AG09309 (cell line): ENCODE data around the gene SCAANT1.

Experiments
- DNase-seq: peaks from one replicate; pipeline ENCODE4 v3.0.0-alpha.2; 2010; ENCODE audit warnings: low read depth
- H3K4me3 ChIP-seq: 2 replicates; pipeline ENCODE4 v1.5.1; 2011; ENCODE audit warnings: mild to moderate bottlenecking, low read depth, low read length, moderate library complexity; ENCODE audit not compliant: control insufficient read depth
- TF ChIP-seq, protein P1 (sequence below): IDR thresholded peaks from 2 replicates; pipeline ENCODE4 v1.5.1; 2011; ENCODE audit warnings: mild to moderate bottlenecking, low read depth, low read length, inconsistent platforms; ENCODE audit not compliant: insufficient read depth, control insufficient read depth; ENCODE audit errors: missing control alignments

Gene SCAANT1

DNA sequence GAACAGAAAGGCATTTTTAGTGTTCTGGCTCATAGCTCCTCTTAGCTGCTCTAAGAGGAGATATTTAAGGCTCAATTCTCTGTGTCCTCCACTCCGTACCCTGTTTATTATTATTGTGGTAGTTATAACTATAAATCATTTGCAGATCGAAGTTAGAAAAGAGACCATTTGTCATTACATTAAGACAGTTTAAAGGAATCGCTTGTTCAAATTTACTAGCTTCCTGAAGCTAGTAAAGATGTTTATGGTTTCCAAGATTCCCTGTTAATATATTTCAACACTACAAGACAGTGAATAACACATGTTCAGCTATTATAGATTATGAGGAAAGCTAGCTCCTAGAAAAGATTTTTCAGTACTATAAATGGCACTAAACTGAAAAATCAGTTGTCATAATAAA lies 35.9 kb downstream of the SCAANT1 start:
- DNase-seq, result peak; percentile 16
- TF ChIP-seq, protein P1, sequence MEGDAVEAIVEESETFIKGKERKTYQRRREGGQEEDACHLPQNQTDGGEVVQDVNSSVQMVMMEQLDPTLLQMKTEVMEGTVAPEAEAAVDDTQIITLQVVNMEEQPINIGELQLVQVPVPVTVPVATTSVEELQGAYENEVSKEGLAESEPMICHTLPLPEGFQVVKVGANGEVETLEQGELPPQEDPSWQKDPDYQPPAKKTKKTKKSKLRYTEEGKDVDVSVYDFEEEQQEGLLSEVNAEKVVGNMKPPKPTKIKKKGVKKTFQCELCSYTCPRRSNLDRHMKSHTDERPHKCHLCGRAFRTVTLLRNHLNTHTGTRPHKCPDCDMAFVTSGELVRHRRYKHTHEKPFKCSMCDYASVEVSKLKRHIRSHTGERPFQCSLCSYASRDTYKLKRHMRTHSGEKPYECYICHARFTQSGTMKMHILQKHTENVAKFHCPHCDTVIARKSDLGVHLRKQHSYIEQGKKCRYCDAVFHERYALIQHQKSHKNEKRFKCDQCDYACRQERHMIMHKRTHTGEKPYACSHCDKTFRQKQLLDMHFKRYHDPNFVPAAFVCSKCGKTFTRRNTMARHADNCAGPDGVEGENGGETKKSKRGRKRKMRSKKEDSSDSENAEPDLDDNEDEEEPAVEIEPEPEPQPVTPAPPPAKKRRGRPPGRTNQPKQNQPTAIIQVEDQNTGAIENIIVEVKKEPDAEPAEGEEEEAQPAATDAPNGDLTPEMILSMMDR, result no peak
- no peak overlapping the region for H3K4me3 ChIP-seq

- DNase-seq, result no peak
- no peak overlapping the region for H3K4me3 ChIP-seq
- TF ChIP-seq, protein P1, result no peak
Measured at GRCh38 chr3:63875510-63875909, 36.7 kb downstream of the SCAANT1 start.

DNA sequence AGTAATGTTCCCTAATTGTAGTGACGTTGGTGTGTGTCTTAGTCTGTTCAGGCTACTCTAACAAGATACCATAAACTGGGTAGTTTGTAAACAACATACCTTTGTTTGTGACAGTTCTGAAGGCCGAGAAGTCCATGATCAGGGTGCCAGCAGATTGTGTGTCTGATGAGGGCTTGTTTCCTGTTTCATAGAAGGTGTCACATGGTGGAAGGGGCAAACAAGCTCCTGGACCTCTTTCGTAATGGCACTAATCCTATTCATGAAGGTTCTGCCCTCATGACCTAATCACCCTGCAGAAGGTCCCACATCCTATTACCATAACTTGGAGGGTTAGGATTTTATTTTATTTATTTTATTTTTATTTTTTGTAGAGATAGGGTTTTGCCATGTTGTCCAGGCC lies 37.4 kb downstream of the SCAANT1 start:
- DNase-seq, result no peak
- TF ChIP-seq, protein P1, result no peak

DNA sequence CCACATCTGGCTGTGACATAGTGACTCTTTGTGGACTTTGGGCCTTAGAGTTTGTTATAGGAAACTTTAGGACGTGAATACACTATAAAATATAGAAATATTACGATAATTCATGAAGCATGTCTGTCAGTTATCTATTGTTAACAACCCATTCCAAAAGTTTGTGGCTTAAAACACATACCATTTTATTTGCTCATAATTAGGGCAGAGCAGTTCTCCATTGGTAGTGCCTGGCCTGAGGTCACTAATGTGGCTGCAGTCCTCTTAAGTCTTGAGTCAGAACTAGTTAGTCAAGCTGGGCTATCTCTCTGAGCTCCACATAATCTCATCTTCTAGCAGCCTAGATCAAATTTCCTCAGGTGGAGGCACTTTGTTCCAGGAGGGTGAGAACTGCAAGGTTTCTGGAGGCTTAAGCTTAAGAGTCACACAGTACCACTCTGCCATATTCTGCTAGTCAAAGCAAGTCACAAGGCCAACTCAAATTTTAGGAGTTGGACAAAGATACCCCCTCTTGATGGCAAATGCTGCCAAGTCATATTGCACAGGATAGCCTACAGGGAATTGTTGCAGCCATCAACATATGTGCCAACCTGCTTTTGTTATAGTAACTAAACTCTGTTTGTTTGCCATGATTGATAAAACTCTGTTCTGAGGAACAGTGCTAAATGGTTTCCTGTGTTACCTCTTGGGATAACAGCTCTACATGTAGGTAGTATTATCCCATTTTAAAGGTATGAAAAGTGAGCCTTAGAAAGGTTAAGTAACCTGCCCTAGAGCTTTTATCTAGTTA lies 39.9 kb downstream of the SCAANT1 start:
- H3K4me3 ChIP-seq, result no peak overlapping the region
- TF ChIP-seq, protein P1, result no peak
- peak; percentile 62 for DNase-seq

More for the DNA sequence above, 37.4 kb downstream of the SCAANT1 start:
- no peak overlapping the region for H3K4me3 ChIP-seq

DNA sequence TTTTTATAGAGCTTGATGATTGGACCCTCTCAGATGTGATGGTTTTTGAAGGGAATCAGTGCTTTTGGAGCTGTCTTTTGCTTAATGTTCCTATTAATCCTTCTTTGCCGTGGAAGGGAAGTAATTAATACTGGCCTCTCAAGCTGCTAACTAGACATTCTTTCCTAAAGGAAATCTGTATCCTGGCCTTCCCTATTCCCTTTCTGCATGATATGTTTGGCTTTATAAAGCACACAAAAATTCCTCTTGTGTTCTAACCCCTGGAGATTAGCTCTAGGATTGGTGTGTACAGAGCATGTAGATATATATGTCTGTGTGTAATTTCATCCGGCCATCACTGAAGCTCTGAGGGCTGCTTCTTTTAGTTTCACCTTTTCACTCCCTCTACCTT lies 41.6 kb downstream of the SCAANT1 start:
- no peak for DNase-seq
- no peak overlapping the region for H3K4me3 ChIP-seq
- TF ChIP-seq, protein P1, result no peak

DNA sequence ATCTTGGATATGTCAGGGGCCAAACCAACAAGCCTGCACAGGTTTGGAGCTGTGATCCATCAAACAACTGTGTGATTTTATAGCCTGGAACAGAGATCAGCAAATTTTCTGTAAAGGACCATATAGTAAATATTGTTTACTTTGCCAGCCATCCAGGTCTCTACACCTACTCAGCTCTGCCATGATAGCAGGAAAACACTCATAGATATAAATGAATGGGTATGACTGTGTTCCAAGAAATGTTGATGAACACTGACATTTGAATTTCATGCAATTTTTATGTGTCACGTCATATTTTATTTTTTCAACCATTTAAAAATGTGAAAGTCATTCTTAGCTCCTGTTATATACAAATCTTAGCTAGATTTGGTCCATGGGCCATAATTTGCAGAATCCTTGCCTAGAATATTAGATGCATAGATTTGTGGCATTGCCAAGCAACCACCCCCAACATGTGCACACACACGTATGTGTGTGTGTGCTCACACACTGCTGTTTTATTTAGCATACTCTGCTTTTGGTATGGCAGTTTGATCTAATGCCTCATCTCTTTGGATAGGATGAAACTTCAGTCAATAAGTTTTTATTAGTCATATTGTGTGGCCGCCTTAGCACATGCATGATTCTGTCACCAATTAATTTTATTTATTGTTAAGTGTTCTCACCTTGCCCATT lies 42.1 kb downstream of the SCAANT1 start:
- DNase-seq, result no peak
- TF ChIP-seq, protein P1, result no peak
- H3K4me3 ChIP-seq, result no peak overlapping the region

- TF ChIP-seq, protein P1, result no peak
- H3K4me3 ChIP-seq, result no peak overlapping the region
- DNase-seq, result no peak
Measured at GRCh38 chr3:63867225-63867624, 45.0 kb downstream of the SCAANT1 start.
